Activated CD4-positive, alpha-beta T cell treated with anti-CD3 and anti-CD28 coated beads for 36 hours (primary cell): ENCODE data around the gene UBALD2. TPM values are rescaled to one million over a fixed set of nuclear protein-coding genes. Genes with fewer than 3 reads are reported as not detected.

Experiments
- ATAC-seq: fragments of 200-7000 bp; cut with Tn5 transposase; one replicate; pipeline ENCODE4 v1.10.0; 2021; ENCODE audit warnings: mild to moderate bottlenecking, moderate library complexity
- CTCF ChIA-PET: fragments of 350-600 bp; sonication (Branson Sonifier 250); formaldehyde crosslinking; loops from one replicate; lab custom pipeline; 2021; ENCODE audit warnings: antibody characterized with exemption; lab: Charles Lee
- POLR2A ChIA-PET: fragments of 350-600 bp; sonication (Branson Sonifier 250); formaldehyde crosslinking; loops from one replicate; lab custom pipeline; 2021; ENCODE audit warnings: antibody characterized with exemption, inconsistent platforms; lab: Charles Lee
- DNase-seq: peaks from one replicate; pipeline ENCODE4 v3.0.0-alpha.2; 2020
- H3K27ac Mint-ChIP-seq: one replicate; pipeline ENCODE4 v1.8.0; 2021; ENCODE audit warnings: mixed read lengths
- H3K27me3 Mint-ChIP-seq: one replicate; pipeline ENCODE4 v1.8.0; 2021; ENCODE audit warnings: mixed read lengths
- H3K36me3 Mint-ChIP-seq: one replicate; pipeline ENCODE4 v1.8.0; 2021; ENCODE audit warnings: low read depth, mixed read lengths
- H3K4me1 Mint-ChIP-seq: one replicate; pipeline ENCODE4 v1.8.0; 2021; ENCODE audit warnings: mixed read lengths
- H3K4me3 Mint-ChIP-seq: one replicate; pipeline ENCODE4 v1.8.0; 2021; ENCODE audit warnings: mild to moderate bottlenecking, moderate library complexity, mixed read lengths
- H3K9me3 Mint-ChIP-seq: one replicate; pipeline ENCODE4 v1.8.0; 2021; ENCODE audit warnings: low read depth, mixed read lengths
- intact Hi-C, 2 experiments: fragments of 100-400 bp; cut with DNase I in 1 of 2; cut with micrococcal nuclease in 1 of 2; formaldehyde crosslinking; loops; one replicate each; pipeline versions ENCODE4 v1.14.2 to v1.15.1; 2022 to 2024; cut with DNase I, micrococcal nuclease
- total RNA-seq, 2 experiments: library from RNA; stranded (reverse); gene quantifications; one replicate each; pipeline ENCODE4 v1.2.3, GENCODE V29; 2021

UBALD2 gene
- total RNA-seq, 2 experiments from 2014 or later, result 299 to 639 TPM

DNA sequence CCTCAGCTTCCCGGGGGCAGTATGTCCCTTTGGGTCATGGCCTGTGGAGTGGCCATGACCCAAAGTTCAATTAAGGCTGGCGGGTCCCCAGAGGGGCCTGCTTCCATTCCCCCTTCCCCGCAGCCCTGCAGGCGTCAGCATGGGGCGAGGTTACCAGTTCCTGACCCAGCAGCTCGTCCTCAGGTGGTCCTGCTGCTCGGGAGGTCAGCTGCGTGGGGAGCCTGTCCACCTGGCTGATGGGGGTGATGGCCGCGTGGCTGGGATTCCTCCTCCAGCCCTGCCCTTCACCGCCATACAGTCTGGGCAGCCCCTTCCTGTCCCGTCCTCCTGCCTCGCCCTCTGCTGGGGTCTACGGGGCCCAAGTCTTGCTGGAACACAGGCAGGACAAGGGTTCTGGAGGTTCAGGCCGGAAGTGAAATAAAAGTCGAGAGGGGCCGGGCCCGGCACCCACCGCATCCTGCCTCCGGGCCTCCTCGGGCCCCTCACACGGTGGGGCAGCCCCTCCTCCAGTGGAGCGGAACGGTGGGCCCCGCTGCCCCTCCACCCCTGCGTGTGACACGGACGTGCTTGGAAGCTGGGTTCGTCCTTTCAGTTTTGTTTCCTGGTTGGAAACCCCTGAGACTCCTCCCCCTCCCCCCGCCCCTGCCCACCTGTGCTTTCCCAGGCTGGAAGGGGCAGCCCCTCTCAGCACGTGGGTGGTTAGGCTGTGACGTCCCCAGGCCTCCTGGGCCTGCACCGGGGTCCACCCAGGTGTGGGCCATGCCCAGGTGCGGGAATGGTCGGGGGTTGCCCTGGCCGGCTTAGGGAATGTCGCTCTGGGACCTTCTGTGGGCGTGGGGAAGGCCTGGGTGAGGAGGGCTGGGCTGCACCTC lies 6.8 kb downstream of the UBALD2 start:
- Mint-ChIP-seq H3K4me3 (peak overlapping the region; percentile 96), H3K36me3 (peaks cover 47% of the 10 kb centered on the region), H3K27ac (peak overlapping the region; percentile 98), H3K4me1 (peaks cover 70% of the 10 kb centered on the region), H3K9me3 (no peaks in the 10 kb centered on the region), H3K27me3 (no peaks in the 10 kb centered on the region)
- DNase-seq (peak; percentile 95), ATAC-seq (peak; percentile 57)
- CTCF ChIA-PET, result interaction anchor here (0.6 to 3.4 kb wide), 12 partner anchors 7 to 1110 kb away, joined by 3 to 13 read pairs (median 3); no protein-coding TSS in a partner anchor
- POLR2A ChIA-PET, result interaction anchor here (0.7 to 3.9 kb wide), 21 partner anchors 8 to 285 kb away, joined by 3 to 29 read pairs (median 5); partner anchors contain the start of gene EXOC7
- intact Hi-C loops, result loop anchor here (1.0 to 10.0 kb wide), 11 partner anchors 8 to 493 kb away; partner anchors contain the start of genes FOXJ1 (in 1 of the 2), MRPL38 (in 1 of the 2) and RNF157 (in 1 of the 2)

DNA sequence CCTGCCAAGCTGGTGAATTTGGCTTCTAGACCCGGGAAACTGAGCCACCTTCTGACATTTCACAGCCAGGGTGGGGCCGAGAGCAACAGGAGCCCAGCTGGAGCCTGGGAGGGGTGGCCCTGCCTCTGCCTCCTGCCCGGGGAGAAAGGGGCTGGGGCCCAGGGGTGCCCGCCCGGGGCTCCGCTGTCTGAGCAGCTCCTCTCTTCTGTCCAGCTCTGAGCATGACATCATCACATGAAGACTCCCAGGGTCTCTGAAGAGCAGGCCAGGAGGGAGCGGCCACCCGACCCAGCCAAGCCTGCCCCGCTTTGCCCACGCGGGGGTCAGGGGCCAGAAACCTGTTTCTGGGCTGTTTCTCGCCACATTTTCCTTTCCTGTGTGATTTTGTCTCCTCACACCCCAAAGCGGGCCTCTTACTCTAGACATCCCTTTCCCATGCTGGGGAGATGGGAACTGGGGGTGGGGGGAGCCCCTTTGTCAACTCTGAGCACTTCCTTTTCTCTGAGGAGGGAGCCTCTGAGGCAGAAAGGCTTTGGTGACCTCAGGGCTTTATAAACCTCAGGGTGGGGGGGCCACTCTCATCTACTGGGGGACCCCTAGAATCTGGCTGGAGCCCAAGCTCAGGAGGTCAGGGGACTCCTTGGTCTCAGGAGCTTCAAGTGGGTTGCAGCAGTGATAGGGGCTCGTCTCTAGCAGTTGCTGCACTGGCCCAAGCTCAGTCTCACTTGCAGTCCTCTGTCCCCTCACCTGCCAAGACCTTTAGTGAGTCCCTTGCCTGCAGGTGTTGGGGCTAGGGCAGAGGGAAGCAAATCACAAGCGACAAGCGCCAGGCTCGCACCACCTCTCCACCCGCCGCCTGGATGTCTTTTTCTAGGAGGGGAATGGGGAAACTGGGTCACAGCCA lies 7.6 kb downstream of the UBALD2 start:
- intact Hi-C loops, result loop anchor here (1.0 to 10.0 kb wide), 11 partner anchors 8 to 494 kb away; partner anchors contain the start of genes FOXJ1 (in 1 of the 2), MRPL38 (in 1 of the 2) and RNF157 (in 1 of the 2)
- Mint-ChIP-seq H3K36me3 (peaks cover 38% of the 10 kb centered on the region), H3K27ac (peak overlapping the region; percentile 98), H3K4me3 (peak overlapping the region; percentile 96), H3K27me3 (no peaks in the 10 kb centered on the region), H3K9me3 (no peaks in the 10 kb centered on the region), H3K4me1 (peaks cover 74% of the 10 kb centered on the region)
- ChIA-PET CTCF (interaction anchor here (0.5 to 3.4 kb wide), 16 partner anchors 8 to 1109 kb away, joined by 3 to 13 read pairs (median 3); no protein-coding TSS in a partner anchor), POLR2A (interaction anchor here (0.7 to 3.9 kb wide), 14 partner anchors 8 to 241 kb away, joined by 3 to 29 read pairs (median 6); partner anchors contain the start of gene EXOC7)
- DNase-seq (peak; percentile 88), ATAC-seq (peak; percentile 46)

DNA sequence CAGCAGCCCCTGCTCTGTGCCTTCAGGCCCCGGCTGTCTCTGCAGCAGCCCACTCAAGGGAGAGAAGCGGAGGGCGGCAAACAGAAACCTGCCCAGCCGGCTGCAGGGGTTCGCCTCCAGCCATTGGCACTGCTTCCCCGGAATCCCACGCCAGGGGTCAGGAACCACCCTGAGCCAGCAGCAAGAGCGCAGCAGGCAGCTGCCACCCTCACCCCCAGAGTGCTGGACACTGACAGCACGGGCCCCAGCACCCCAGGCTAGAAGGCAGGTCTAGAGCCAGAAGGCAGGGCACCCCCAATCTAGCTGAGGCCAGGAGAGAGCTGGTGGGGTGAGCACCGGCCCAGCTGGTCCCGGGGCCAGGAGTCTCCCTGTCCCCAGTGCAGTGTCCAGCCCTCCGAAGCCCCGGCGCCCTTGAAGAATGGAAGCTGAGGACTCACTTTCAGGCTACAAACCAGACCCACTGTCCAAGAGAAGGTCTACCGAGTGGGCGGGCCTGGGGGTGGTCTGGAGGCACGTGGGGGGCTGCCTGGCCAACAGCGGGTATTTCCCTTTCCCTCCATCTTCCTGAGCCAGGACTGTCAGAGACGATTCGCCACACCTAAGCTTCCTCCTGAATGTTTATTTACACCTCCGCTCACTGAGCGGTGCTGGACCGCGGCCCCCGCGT lies 8.4 kb downstream of the UBALD2 start:
- DNase-seq, result peak; percentile 40

DNA sequence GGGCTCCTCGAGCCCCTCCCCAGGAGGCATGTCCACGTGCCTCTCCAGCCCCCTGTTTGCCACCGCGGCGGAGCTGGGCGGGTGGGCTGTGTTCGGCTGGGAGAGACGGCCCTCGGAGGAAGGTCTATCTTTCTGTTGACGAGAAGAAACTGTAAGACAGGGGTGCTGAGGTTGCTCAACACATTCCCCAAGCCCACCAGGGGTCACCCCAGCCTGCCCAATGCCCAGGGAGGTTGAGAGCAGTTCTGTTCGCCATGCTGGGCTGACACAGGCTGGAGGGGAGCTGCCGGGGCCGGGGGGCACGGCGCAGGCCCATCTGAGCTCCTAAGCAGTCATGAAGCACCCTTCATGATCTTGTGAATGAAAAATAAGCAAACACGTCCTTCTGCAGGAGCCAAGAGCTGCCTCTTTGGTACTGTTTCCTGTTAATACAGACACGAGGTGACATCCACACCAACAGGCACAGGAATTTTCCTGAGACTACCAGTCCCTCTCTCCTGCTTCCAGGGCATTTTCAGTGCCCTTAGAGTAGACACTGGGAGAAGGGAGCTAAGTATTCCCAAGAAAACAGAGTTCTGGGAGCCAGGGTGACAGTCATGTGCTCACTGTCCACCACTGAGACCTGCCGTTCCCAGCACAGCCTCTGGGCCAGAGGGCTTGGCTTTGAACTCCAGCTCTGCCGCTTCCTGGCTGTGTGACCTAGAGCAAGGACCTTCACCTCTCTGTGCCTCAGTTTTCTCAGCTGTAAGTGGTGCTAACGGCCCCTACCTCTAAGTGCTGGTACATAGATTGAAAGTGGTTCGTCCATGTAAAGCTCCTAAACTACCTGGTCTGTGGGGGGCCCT lies 9.2 kb downstream of the UBALD2 start:
- DNase-seq (peak; percentile 31), ATAC-seq (no peak)
- Mint-ChIP-seq H3K4me3 (peak overlapping the region; percentile 10), H3K27ac (peak overlapping the region; percentile 98), H3K27me3 (no peaks in the 10 kb centered on the region), H3K9me3 (no peaks in the 10 kb centered on the region), H3K36me3 (peaks cover 22% of the 10 kb centered on the region), H3K4me1 (peaks cover 64% of the 10 kb centered on the region)
- intact Hi-C loops, result loop anchor here in 1 of 2 experiments (10.0 kb wide), 1 partner anchor 370 kb away; the partner anchor contains the start of gene MRPL38
- ChIA-PET POLR2A (interaction anchor here (0.6 to 3.9 kb wide), 10 partner anchors 10 to 179 kb away, joined by 3 to 29 read pairs (median 4); no protein-coding TSS in a partner anchor), CTCF (interaction anchor here (0.7 to 3.4 kb wide), 11 partner anchors 30 to 168 kb away, joined by 3 to 13 read pairs (median 4); no protein-coding TSS in a partner anchor)

More for the DNA sequence above, 8.4 kb downstream of the UBALD2 start:
- Mint-ChIP-seq H3K4me1 (peaks cover 70% of the 10 kb centered on the region), H3K27me3 (no peaks in the 10 kb centered on the region), H3K36me3 (peaks cover 30% of the 10 kb centered on the region), H3K27ac (peak overlapping the region; percentile 98), H3K4me3 (peak overlapping the region; percentile 96), H3K9me3 (no peaks in the 10 kb centered on the region)
- intact Hi-C loops, result loop anchor here (2.0 to 10.0 kb wide), 3 partner anchors 27 to 495 kb away; partner anchors contain the start of gene MRPL38 (in 1 of the 2)
- CTCF ChIA-PET, result interaction anchor here (0.7 to 3.4 kb wide), 10 partner anchors 22 to 168 kb away, joined by 3 to 13 read pairs (median 4); no protein-coding TSS in a partner anchor
- ATAC-seq, result no peak
- POLR2A ChIA-PET, result interaction anchor here (0.8 to 3.9 kb wide), 9 partner anchors 9 to 152 kb away, joined by 3 to 29 read pairs (median 5); no protein-coding TSS in a partner anchor

DNA sequence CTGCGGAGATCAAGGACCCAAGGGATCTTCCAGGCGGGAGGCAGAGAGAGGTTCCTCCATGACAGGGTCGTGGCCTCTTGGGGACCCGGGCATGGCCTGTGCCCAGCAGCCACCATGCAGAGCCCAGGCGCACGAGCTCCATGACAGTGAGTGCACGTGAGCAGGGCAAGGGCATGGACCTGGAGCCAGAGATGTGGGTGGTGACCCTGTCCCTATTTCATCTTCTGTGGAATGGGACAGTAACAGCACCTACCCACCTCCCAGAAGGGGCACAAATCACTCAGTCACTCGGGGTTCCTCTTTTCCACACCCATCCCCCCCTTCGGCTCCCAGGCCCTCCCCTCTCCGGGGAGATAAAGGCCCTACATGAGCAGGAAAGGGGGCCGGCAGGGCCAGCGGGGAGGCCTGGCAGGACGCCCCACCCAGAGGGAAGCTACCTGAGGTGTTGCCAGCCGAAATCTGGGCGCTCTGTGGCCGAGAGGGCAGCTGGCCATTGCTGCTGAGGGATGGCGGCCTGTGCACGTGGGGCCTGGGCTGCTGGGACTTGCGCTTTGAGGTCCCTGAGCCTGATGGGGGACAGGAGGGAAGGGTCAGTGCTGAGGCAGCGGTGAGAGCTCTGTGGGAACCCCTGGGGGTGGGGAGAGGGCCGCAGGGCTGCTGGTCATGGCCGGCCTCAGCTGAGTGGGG lies 10.4 kb downstream of the UBALD2 start:
- Mint-ChIP-seq H3K36me3 (peaks cover 14% of the 10 kb centered on the region), H3K27me3 (no peaks in the 10 kb centered on the region), H3K4me3 (no peak overlapping the region), H3K9me3 (no peaks in the 10 kb centered on the region), H3K4me1 (peaks cover 55% of the 10 kb centered on the region), H3K27ac (no peak overlapping the region)
- intact Hi-C loops, result loop anchor here in 1 of 2 experiments (10.0 kb wide), 1 partner anchor 371 kb away; the partner anchor contains the start of gene MRPL38
- ChIA-PET CTCF (interaction anchor here (0.7 to 2.2 kb wide), 10 partner anchors 11 to 154 kb away, joined by 3 to 11 read pairs (median 4); no protein-coding TSS in a partner anchor), POLR2A (interaction anchor here (0.6 to 1.5 kb wide), 4 partner anchors 19 to 154 kb away, joined by 3 to 6 read pairs (median 4); no protein-coding TSS in a partner anchor)
- ATAC-seq (no peak), DNase-seq (peak; percentile 25)

DNA sequence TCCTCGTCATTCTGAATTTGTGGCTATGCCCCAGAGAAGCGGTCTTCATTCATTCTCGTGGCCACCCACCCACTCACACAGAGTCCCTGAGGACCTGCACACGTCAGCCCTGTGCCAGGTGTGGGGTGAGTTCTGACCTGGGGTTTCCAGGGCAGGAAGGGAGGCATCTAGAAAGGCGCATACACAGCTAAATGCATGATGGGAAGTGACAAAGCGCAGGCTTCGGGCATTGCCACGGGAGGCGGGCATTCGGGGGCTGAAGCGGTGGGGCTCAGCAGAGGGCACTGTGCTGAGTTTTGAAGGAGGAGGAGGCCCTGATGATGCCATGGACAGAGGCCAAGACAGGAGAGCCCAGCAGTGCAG lies 10.9 kb downstream of the UBALD2 start:
- Mint-ChIP-seq H3K27ac (peak overlapping the region; percentile 48), H3K4me1 (peaks cover 51% of the 10 kb centered on the region), H3K4me3 (no peak overlapping the region), H3K36me3 (peaks cover 10% of the 10 kb centered on the region), H3K9me3 (no peaks in the 10 kb centered on the region), H3K27me3 (no peaks in the 10 kb centered on the region)
- POLR2A ChIA-PET, result interaction anchor here (0.6 to 1.4 kb wide), 2 partner anchors 20 to 96 kb away, joined by 3 to 5 read pairs; no protein-coding TSS in a partner anchor
- intact Hi-C loops, result loop anchor here in 1 of 2 experiments (10.0 kb wide), 1 partner anchor 371 kb away; the partner anchor contains the start of gene MRPL38
- no peak for ATAC-seq
- peak; percentile 41 for DNase-seq
- CTCF ChIA-PET, result interaction anchor here (0.9 to 2.2 kb wide), 5 partner anchors 12 to 150 kb away, joined by 3 to 11 read pairs (median 3); no protein-coding TSS in a partner anchor

DNA sequence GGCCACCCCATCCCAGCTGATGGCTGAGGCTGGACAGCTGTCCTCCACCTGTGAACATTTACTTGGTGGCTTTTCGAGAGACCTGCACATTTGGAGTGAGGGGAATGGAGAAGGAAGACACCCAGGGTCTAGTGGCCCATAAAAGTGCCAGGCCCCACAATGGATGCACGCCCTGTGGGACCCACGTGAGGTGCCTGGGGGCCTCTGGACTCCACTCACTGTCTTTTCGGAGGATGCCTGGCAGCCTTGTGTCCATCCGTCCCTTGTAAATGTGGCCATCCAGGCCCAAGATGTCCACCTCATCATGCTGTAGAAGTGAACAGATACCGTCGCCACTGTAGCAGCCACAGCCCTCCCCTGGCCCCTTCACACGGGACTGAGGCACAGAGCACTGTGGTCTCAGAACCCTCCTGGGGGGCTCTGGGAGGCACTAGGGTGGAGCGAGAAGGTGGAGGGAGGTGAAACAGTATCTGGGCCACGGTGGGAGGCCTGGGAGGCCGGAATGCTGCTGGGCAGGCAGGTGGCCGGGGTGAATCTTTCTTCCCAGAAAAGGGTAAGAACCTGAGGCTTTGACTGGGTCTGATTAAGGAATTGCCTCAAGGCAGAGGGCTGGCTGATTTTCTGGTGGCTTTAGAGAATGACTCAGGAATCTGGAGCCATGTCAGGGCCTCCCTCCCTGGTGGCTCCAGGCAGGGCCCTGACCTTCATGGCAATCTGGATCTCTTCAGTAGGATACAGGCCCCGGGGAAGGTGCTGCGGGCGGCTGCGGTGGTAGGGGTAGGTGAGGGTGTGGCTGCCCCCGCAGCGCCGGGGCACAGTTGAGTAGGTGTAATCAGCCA lies 11.5 kb downstream of the UBALD2 start:
- Mint-ChIP-seq H3K36me3 (peaks cover 3% of the 10 kb centered on the region), H3K27me3 (no peaks in the 10 kb centered on the region), H3K4me1 (peaks cover 44% of the 10 kb centered on the region), H3K9me3 (no peaks in the 10 kb centered on the region), H3K27ac (peak overlapping the region; percentile 74), H3K4me3 (no peak overlapping the region)
- intact Hi-C loops, result loop anchor here in 1 of 2 experiments (10.0 kb wide), 1 partner anchor 372 kb away; the partner anchor contains the start of gene MRPL38
- ChIA-PET CTCF (no interaction called here), POLR2A (interaction anchor here (1.4 kb wide), 1 partner anchor 97 kb away, joined by 5 read pairs; no protein-coding TSS in a partner anchor)
- ATAC-seq (no peak), DNase-seq (peak; percentile 24)
